Smooth muscle cell (in vitro differentiated cells): ENCODE data around the gene NOXO1. TPM values are rescaled to one million over a fixed set of nuclear protein-coding genes. Genes with fewer than 3 reads are reported as not detected.

Experiments
- DNase-seq: peaks from one replicate; lab custom pipeline; 2025; ENCODE audit not compliant: unreplicated experiment; lab: John Stamatoyannopoulos, UW
- H2AFZ ChIP-seq: fragments of 200-600 bp; sonication (generic); 2 replicates; pipeline ENCODE4 v1.6.0; 2016; ENCODE audit warnings: antibody characterized with exemption, low read depth, mild to moderate bottlenecking
- H3F3A ChIP-seq: fragments of 200-600 bp; sonication (generic); 2 replicates; pipeline ENCODE4 v1.6.0; 2017; ENCODE audit warnings: antibody characterized with exemption, low read depth
- H3K27ac ChIP-seq: fragments of 200-600 bp; sonication (generic); 2 replicates; pipeline ENCODE4 v1.5.1; 2016; ENCODE audit warnings: low read depth, mild to moderate bottlenecking
- H3K27me3 ChIP-seq: fragments of 200-600 bp; sonication (generic); 2 replicates; pipeline ENCODE4 v1.6.1; 2016; ENCODE audit warnings: low read depth, mild to moderate bottlenecking
- H3K36me3 ChIP-seq: fragments of 200-600 bp; sonication (generic); 2 replicates; pipeline ENCODE4 v1.5.1; 2016; ENCODE audit warnings: low read depth
- H3K4me1 ChIP-seq: fragments of 200-600 bp; sonication (generic); 2 replicates; pipeline ENCODE4 v1.5.1; 2016; ENCODE audit warnings: low read depth
- H3K4me2 ChIP-seq: fragments of 200-600 bp; sonication (generic); 2 replicates; pipeline ENCODE4 v1.6.0; 2016; ENCODE audit warnings: mild to moderate bottlenecking
- H3K4me3 ChIP-seq: fragments of 200-600 bp; sonication (generic); 2 replicates; pipeline ENCODE4 v1.5.1; 2016; ENCODE audit warnings: mild to moderate bottlenecking
- H3K79me2 ChIP-seq: fragments of 200-600 bp; sonication (generic); 2 replicates; pipeline ENCODE4 v1.6.0; 2016; ENCODE audit warnings: low read depth, mild to moderate bottlenecking
- H3K9ac ChIP-seq: fragments of 200-600 bp; sonication (generic); 2 replicates; pipeline ENCODE4 v1.6.0; 2016; ENCODE audit warnings: low read depth
- H3K9me3 ChIP-seq: fragments of 200-600 bp; sonication (generic); replicated peaks from 2 replicates; pipeline ENCODE4 v1.5.1; 2016; ENCODE audit warnings: low read depth
- H4K20me1 ChIP-seq: fragments of 200-600 bp; sonication (generic); 2 replicates; pipeline ENCODE4 v1.6.0; 2016; ENCODE audit warnings: low read depth
- CTCF ChIP-seq: fragments of 200-600 bp; sonication (generic); IDR thresholded peaks from 2 replicates; pipeline ENCODE4 v1.5.1; 2017; ENCODE audit warnings: borderline replicate concordance, mild to moderate bottlenecking, antibody characterized with exemption; ENCODE audit not compliant: insufficient read depth, poor library complexity, severe bottlenecking
- WGBS: methylation state at CpG from one replicate; pipeline ENCODE4 v1.1.7; 2016; ENCODE audit warnings: low lambda C conversion rate; 5-methylcytosine and 5-hydroxymethylcytosine counted together
- polyA plus RNA-seq: library from polyadenylated mRNA; unstranded; fragments of >200 nt; fragmentation: Nextera tagmentation; extraction: Ambion mirVana; gene quantifications from 2 replicates; pipeline ENCODE4 v1.2.1, GENCODE V29; 2016
- total RNA-seq: library from RNA; depleted of rRNA; stranded (reverse); fragments of >200 nt; gene quantifications from 2 replicates; pipeline ENCODE4 v1.2.3, GENCODE V29; 2014

The NOXO1 gene
- total and polyA plus RNA-seq, 2 experiments from 2014 or later: 0.13 to 0.35 TPM

- DNase-seq: peak; percentile 96
- H3K36me3 ChIP-seq: no peaks in the 10 kb centered on the region
- TF ChIP-seq CTCF: no peak
- H3K79me2 ChIP-seq: no peaks in the 10 kb centered on the region
- peak within 1 kb of the TSS; percentile 92 for H2AFZ ChIP-seq
- peak within 1 kb of the TSS; percentile 72 for H3K9ac ChIP-seq
- H3K27ac ChIP-seq: peak within 1 kb of the TSS; percentile 21
- no peaks in the 10 kb centered on the region for H3K27me3 ChIP-seq
- H4K20me1 ChIP-seq: no peaks in the 10 kb centered on the region
- no peaks in the 10 kb centered on the region for H3F3A ChIP-seq
- H3K9me3 ChIP-seq: no peaks in the 10 kb centered on the region
- H3K4me1 ChIP-seq: peaks cover 7% of the 10 kb centered on the region
- 12% methylated on average over 19 of the region's 77 CpGs for WGBS
- H3K4me2 ChIP-seq: peak within 1 kb of the TSS; percentile 97
- H3K4me3 ChIP-seq: peak within 1 kb of the TSS; percentile 82
These were observed 38.2 kb downstream of the NOXO1 start, which contains the start of gene MSRB1 for GRCh38 chr16:1942810-1943726. TSS of gene MSRB1 (minus strand) at chr16:1943199. CDS start at chr16:1943156, 43 bp downstream.

GRCh38 chr16:1942047-1942809 lies 39.0 kb downstream of the NOXO1 start:
- Histone ChIP-seq H3F3A (no peaks in the 10 kb centered on the region), H3K27ac (no peak overlapping the region), H3K79me2 (no peaks in the 10 kb centered on the region), H4K20me1 (no peaks in the 10 kb centered on the region), H3K36me3 (no peaks in the 10 kb centered on the region), H3K4me2 (peak overlapping the region; percentile 97), H3K9ac (peak overlapping the region; percentile 72), H2AFZ (peak overlapping the region; percentile 92), H3K4me3 (peak overlapping the region; percentile 82), H3K9me3 (no peaks in the 10 kb centered on the region), H3K4me1 (peaks cover 7% of the 10 kb centered on the region), H3K27me3 (no peaks in the 10 kb centered on the region)
- no peak for TF ChIP-seq CTCF
- no peak for DNase-seq
- 38% methylated on average over 17 of the region's 17 CpGs for WGBS

GRCh38 chr16:1941162-1942046 lies 39.9 kb downstream of the NOXO1 start:
- Histone ChIP-seq H3K27ac (no peak overlapping the region), H2AFZ (no peak overlapping the region), H3K4me3 (peak overlapping the region; percentile 82), H4K20me1 (no peaks in the 10 kb centered on the region), H3K9ac (no peak overlapping the region), H3K4me2 (no peak overlapping the region), H3K36me3 (no peaks in the 10 kb centered on the region), H3K79me2 (no peaks in the 10 kb centered on the region), H3F3A (no peaks in the 10 kb centered on the region), H3K27me3 (no peaks in the 10 kb centered on the region), H3K9me3 (no peaks in the 10 kb centered on the region), H3K4me1 (peaks cover 7% of the 10 kb centered on the region)
- 81% methylated on average over 30 of the region's 30 CpGs for WGBS
- no peak for DNase-seq
- peak; percentile 6 for TF ChIP-seq CTCF
